Dedifferentiated amniotic fluid mesenchymal stem cell (primary cell): ENCODE measurements around the gene DHRS1.
"Not testable (repeated sequence)": the region's sequence is repeated elsewhere in the genome, so short reads cannot be mapped to it uniquely, and the experiment has no call there.

ENCODE experiments used
- DNase-seq: peaks from one replicate; pipeline ENCODE4 v3.0.0-alpha.2; 2016; ENCODE audit errors: extremely low spot score

DHRS1 gene

GRCh38 chr14:24327914-24328313 is 28.3 kb upstream of the DHRS1 start:
- DNase-seq: not testable (repeated sequence)

DNA sequence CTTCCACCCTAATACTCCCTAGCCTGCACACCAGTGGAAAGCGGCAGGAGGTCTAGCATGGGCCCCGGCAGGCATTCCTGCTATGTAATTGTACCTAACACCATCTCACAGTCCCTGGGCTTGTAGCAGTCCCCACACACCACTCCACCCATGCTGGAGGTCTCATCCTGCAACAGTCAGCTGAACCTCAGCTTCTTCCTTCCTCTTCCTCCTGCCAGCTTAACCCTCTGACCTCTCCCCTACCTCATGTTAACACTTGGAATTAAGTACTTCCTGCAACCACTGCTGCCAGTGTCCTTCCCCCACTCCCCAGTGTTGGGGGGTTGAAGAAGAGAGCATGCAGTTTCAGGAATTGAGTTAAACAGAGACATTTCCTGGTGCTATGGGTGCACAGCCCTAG is 27.7 kb upstream of the DHRS1 start:
- no peak for DNase-seq

GRCh38 chr14:24325963-24326362 is 26.4 kb upstream of the DHRS1 start:
- DNase-seq: no peak

GRCh38 chr14:24325041-24325530 is 25.5 kb upstream of the DHRS1 start:
- DNase-seq: no peak

- DNase-seq: no peak
Observed at GRCh38 chr14:24324024-24324423, 24.4 kb upstream of the DHRS1 start.

- no peak for DNase-seq
Observed at GRCh38 chr14:24323341-24323740, 23.8 kb upstream of the DHRS1 start.

DNA sequence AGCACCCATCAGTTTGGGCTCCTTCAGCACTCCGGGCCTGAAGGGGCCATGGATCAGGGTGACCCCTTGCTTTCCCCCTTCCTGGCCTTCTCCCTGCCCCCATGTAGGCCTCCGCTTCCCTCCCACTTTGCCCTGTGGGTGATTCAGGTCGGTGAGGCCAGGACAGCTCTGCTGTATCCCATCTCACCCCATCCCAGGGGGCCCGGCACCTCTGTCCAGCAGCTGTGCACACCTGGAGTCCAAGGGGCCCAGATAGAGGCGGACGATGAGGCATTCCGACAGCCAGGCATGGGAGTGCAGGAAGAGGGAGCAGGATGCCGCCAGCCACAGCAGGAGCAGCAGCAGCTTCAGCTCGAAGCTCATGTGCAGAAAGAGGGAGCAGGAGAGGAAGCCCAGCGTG is 23.1 kb upstream of the DHRS1 start:
- DNase-seq: no peak

GRCh38 chr14:24321212-24321975 is 21.8 kb upstream of the DHRS1 start:
- DNase-seq: no peak

DNA sequence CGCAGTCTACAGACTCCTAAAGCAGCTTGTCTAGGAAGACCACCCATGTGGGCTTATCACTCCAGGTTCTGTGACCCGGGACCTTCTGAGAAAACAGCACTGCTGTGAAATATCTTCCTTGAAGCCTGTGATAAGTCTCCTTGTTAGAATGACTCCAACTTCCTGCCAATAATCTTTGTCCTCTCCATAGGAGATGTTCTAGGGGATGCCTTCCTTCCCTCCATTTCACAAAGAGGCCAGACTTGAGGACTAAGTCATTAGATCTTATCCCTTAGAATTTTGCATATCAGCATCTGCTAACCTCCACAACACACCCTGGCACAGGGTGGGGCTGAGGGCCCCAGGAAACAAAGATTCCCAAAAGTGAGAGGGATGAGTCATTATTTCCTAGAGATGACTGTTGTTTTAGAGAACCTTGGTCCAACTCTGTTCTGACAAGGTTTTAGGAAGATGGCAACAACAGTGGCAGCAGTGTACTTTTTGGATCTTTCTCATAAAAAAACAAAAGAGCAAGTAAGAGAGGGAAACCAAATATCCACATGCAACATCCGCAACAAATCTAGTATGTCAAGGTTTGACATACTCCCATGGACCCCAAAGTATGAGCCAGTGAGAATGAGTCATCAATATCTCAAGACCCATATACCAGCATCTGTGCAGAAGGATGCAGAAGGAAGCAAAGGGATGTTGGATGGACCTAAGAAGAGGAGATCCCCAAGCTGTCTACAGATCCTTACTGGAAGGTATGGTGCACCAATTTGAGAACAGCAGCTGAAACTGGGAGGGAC is 17.8 kb upstream of the DHRS1 start:
- no peak for DNase-seq

GRCh38 chr14:24316597-24316950 is 17.0 kb upstream of the DHRS1 start:
- DNase-seq: no peak

DNA sequence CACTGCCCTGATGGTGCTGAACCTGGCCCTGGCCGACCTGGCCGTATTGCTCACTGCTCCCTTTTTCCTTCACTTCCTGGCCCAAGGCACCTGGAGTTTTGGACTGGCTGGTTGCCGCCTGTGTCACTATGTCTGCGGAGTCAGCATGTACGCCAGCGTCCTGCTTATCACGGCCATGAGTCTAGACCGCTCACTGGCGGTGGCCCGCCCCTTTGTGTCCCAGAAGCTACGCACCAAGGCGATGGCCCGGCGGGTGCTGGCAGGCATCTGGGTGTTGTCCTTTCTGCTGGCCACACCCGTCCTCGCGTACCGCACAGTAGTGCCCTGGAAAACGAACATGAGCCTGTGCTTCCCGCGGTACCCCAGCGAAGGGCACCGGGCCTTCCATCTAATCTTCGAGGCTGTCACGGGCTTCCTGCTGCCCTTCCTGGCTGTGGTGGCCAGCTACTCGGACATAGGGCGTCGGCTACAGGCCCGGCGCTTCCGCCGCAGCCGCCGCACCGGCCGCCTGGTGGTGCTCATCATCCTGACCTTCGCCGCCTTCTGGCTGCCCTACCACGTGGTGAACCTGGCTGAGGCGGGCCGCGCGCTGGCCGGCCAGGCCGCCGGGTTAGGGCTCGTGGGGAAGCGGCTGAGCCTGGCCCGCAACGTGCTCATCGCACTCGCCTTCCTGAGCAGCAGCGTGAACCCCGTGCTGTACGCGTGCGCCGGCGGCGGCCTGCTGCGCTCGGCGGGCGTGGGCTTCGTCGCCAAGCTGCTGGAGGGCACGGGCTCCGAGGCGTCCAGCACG is 16.4 kb upstream of the DHRS1 start:
- no peak for DNase-seq

- DNase-seq: no peak
Observed at GRCh38 chr14:24315243-24315806, 15.7 kb upstream of the DHRS1 start.

GRCh38 chr14:24314377-24315193 is 15.0 kb upstream of the DHRS1 start:
- DNase-seq: no peak

GRCh38 chr14:24313913-24314312 is 14.3 kb upstream of the DHRS1 start:
- DNase-seq: no peak

DNA sequence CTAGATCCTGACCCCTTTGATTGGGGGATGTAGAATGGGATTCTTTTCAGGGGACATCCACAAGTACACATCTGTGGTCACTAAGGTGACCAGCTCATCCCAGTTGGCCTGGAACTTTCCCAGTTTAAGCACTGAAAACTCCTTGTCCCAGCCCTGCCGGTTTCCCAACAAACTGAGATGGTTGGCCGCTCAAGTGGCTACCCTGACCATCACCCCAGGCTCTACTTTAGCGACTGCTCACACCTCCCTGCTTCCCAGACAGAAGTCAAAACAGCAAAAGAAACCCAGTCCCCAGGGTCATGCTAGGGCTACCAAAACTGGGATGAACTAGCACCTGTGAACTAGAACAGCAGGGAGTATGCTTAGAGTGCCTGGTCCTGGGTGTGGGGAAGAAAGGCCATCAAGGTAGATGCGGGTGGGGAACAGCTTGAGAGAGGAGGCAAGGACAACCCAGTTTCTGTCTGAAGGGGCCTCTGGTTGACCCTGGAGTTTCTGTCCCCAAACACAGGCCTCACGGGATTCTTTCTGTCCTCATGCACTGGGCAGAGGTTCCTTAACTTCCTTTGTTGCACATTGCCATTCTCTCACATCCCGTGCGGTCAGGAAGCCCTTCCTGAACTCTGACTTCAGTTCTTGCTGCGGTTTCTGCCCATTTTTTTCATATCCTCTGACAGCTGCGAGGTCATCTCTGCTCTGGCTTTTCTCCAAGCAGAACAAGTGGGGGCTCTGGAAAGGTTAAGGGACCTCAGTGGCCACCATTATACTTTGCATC is 13.3 kb upstream of the DHRS1 start:
- no peak for DNase-seq

GRCh38 chr14:24311837-24312615 is 12.4 kb upstream of the DHRS1 start:
- DNase-seq: no peak

DNA sequence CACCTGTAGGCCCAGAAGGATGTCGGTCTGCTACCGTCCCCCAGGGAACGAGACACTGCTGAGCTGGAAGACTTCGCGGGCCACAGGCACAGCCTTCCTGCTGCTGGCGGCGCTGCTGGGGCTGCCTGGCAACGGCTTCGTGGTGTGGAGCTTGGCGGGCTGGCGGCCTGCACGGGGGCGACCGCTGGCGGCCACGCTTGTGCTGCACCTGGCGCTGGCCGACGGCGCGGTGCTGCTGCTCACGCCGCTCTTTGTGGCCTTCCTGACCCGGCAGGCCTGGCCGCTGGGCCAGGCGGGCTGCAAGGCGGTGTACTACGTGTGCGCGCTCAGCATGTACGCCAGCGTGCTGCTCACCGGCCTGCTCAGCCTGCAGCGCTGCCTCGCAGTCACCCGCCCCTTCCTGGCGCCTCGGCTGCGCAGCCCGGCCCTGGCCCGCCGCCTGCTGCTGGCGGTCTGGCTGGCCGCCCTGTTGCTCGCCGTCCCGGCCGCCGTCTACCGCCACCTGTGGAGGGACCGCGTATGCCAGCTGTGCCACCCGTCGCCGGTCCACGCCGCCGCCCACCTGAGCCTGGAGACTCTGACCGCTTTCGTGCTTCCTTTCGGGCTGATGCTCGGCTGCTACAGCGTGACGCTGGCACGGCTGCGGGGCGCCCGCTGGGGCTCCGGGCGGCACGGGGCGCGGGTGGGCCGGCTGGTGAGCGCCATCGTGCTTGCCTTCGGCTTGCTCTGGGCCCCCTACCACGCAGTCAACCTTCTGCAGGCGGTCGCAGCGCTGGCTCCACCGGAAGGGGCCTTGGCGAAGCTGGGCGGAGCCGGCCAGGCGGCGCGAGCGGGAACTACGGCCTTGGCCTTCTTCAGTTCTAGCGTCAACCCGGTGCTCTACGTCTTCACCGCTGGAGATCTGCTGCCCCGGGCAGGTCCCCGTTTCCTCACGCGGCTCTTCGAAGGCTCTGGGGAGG is 11.3 kb upstream of the DHRS1 start, which contains the start of gene LTB4R:
Gene LTB4R, plus strand, starts transcription at position 857 of the 959 bp plus-strand sequence. CDS start 4,150 bp downstream, outside the sequence.
- DNase-seq: no peak

DNA sequence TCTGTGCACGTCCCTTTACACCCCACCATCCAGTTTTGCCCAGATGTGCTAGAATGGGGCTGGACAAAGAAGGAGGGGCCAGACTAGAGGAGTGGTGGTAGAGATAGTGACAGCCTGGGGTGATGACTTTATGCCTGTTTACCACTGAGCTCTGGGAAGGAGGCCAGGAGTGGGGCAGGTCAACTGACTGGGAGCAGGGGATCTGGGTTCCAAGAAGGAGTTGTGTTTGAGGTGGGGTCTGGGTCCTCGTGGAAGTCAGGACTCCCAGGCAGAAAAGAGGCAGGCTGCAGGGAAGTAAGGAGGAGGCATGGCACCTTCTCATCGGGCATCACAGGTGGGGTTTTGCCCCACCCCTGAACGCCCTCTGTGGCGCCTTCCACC is 10.7 kb upstream of the DHRS1 start:
- DNase-seq: no peak
